Stomach (tissue), 9 donors: Measurements from ENCODE around the gene SLC18A2. TPM values are rescaled to one million over a fixed set of nuclear protein-coding genes. Genes with fewer than 3 reads are reported as not detected.

Experiments used
- DNase-seq, 2 donors: peaks; one replicate each; pipeline versions ENCODE4 v3.0.0 to v3.0.0-alpha.2; 2013 to 2019
- H3K27ac ChIP-seq, 5 donors: fragments of 200-600 bp in 4 of 5; sonication (generic) in 4 of 5; one replicate each; pipeline ENCODE4 v1.5.1; 2013 to 2019; ENCODE audit warnings: mild to moderate bottlenecking in 1 of 5, moderate library complexity in 1 of 5
- H3K27me3 ChIP-seq, 3 donors: fragments of 200-600 bp; sonication (generic); one replicate each; pipeline ENCODE4 v1.5.1; 2017 to 2019; ENCODE audit warnings: mixed run types in 1 of 3
- H3K36me3 ChIP-seq, 4 donors: fragments of 200-600 bp; sonication (generic); 1 replicate in 3 of 4; 2 replicates in 1 of 4; pipeline ENCODE4 v1.5.1; 2016 to 2019
- H3K4me1 ChIP-seq, 4 donors: fragments of 200-600 bp; sonication (generic); one replicate each; pipeline ENCODE4 v1.5.1; 2016 to 2019
- H3K4me3 ChIP-seq, 4 donors: fragments of 200-600 bp; sonication (generic) in 3 of 4; one replicate each; pipeline ENCODE4 v1.5.1; 2016 to 2019; ENCODE audit warnings: mild to moderate bottlenecking in 1 of 4
- H3K9me3 ChIP-seq, 4 donors: fragments of 200-600 bp; sonication (generic); one replicate each; pipeline ENCODE4 v1.5.1; 2016 to 2019
- CTCF ChIP-seq, 7 experiments: fragments of 450-650 bp in 4 of 7; fragments of 200-600 bp in 3 of 7; sonication (generic) in 3 of 7; IDR thresholded peaks; one replicate each; pipeline ENCODE4 v1.5.1; 2016 to 2019; ENCODE audit warnings: antibody characterized with exemption in 7 of 7, control low read depth in 2 of 7, mild to moderate bottlenecking in 1 of 7
- EP300 ChIP-seq: sonication (generic); formaldehyde crosslinking; IDR thresholded peaks from one replicate; pipeline ENCODE4 v1.6.1; 2017; ENCODE audit warnings: antibody characterized with exemption
- POLR2A ChIP-seq, 4 donors: fragments of 450-650 bp; IDR thresholded peaks; one replicate each; pipeline ENCODE4 v1.6.1; 2016; ENCODE audit warnings: antibody characterized with exemption in 4 of 4, control low read depth in 2 of 4, mild to moderate bottlenecking in 1 of 4, moderate library complexity in 1 of 4
- POLR2AphosphoS5 ChIP-seq, 3 donors: sonication (generic); formaldehyde crosslinking; IDR thresholded peaks; one replicate each; pipeline ENCODE4 v1.6.1; 2016; ENCODE audit warnings: antibody characterized with exemption in 3 of 3
- WGBS, 5 donors: extraction: QIAGEN DNeasy Blood & Tissue Kit in 3 of 5; methylation state at CpG; one replicate each; pipeline versions ENCODE4 v1.1.5 to v1.1.7; 2013 to 2018; 5-methylcytosine and 5-hydroxymethylcytosine counted together
- intact Hi-C: fragments of 100-400 bp; cut with DNase I; formaldehyde crosslinking; loops from one replicate; pipeline ENCODE4 v1.15.1; 2023; ENCODE audit warnings: low total_unique reads
- polyA plus RNA-seq, 3 donors: library from polyadenylated mRNA; stranded (reverse); fragments of 200-250 nt; gene quantifications; one replicate each; pipeline ENCODE4 v1.2.3, GENCODE V29; 2013
- total RNA-seq, 5 donors: library from RNA; depleted of rRNA; stranded (reverse); fragments of >200 nt; gene quantifications; one replicate each; pipeline versions ENCODE4 v1.1.0 to v1.2.3, GENCODE V29; 2014 to 2016
- donor health status: healthy with polysubstance abuse.
- donor health status: Bipolar disorder and iron deficiency.
- donor health status: healthy.

Gene SLC18A2
- total and polyA plus RNA-seq, 8 donors = 0.43 to 49.6 (median 2.3) TPM; not detected in 1

GRCh38 chr10:117311261-117311660 lies 70.3 kb downstream of the SLC18A2 start:
- intact Hi-C loops = no loop called here

GRCh38 chr10:117312430-117312829 lies 71.5 kb downstream of the SLC18A2 start:
- peaks cover 0 to 31% (median 11%) of the 10 kb centered on the region in 4 donors for H3K36me3 ChIP-seq
- WGBS, 5 donors = 87 to 96% (median 89%) methylated on average over 4 of the region's 4 CpGs
- no peaks in the 10 kb centered on the region for H3K9me3 ChIP-seq
- H3K27ac ChIP-seq = no peak overlapping the region
- no peaks in the 10 kb centered on the region for H3K27me3 ChIP-seq
- intact Hi-C loops = no loop called here
- H3K4me1 ChIP-seq = no peaks in the 10 kb centered on the region
- TF ChIP-seq EP300 (no peak), POLR2A (IDR thresholded peaks at IDR 0.05) (no peak), CTCF (IDR thresholded peaks at IDR 0.05) (no peak), POLR2AphosphoS5 (IDR thresholded peaks at IDR 0.05) (no peak)
- no peak overlapping the region for H3K4me3 ChIP-seq
- no peak for DNase-seq

More at GRCh38 chr10:117311261-117311660, 70.3 kb downstream of the SLC18A2 start:
- H3K27ac ChIP-seq = no peak overlapping the region
- H3K4me3 ChIP-seq = no peak overlapping the region
- TF ChIP-seq POLR2AphosphoS5 (IDR thresholded peaks at IDR 0.05) = no peak
- TF ChIP-seq EP300 = no peak
- no peak for TF ChIP-seq CTCF (IDR thresholded peaks at IDR 0.05)
- no peak for TF ChIP-seq POLR2A (IDR thresholded peaks at IDR 0.05)
- H3K4me1 ChIP-seq = no peaks in the 10 kb centered on the region
- DNase-seq = no peak
- 93 to 95% (median 94%) methylated on average over 5 of the region's 5 CpGs for WGBS, 5 donors
- H3K9me3 ChIP-seq = no peaks in the 10 kb centered on the region
- peaks cover 0 to 30% (median 11%) of the 10 kb centered on the region in 4 donors for H3K36me3 ChIP-seq
- no peaks in the 10 kb centered on the region for H3K27me3 ChIP-seq

- H3K4me3 ChIP-seq = no peak overlapping the region
- H3K4me1 ChIP-seq = peaks cover 0 to 2% (median 0%) of the 10 kb centered on the region in 4 donors
- H3K36me3 ChIP-seq = peaks cover 0 to 31% (median 16%) of the 10 kb centered on the region in 4 donors
- H3K27me3 ChIP-seq = no peaks in the 10 kb centered on the region
- intact Hi-C loops = no loop called here
- TF ChIP-seq POLR2A (IDR thresholded peaks at IDR 0.05) (no peak), POLR2AphosphoS5 (IDR thresholded peaks at IDR 0.05) (no peak), CTCF (IDR thresholded peaks at IDR 0.05) (no peak), EP300 (no peak)
- H3K9me3 ChIP-seq = no peaks in the 10 kb centered on the region
- 43 to 78% (median 59%) methylated on average over 1 of the region's 1 CpG for WGBS, 5 donors
- no peak for DNase-seq
- no peak overlapping the region for H3K27ac ChIP-seq
Measured at GRCh38 chr10:117313641-117314040, 72.7 kb downstream of the SLC18A2 start.

GRCh38 chr10:117316701-117317100 lies 75.8 kb downstream of the SLC18A2 start:
- Histone ChIP-seq H3K36me3 (peaks cover 0 to 27% (median 13%) of the 10 kb centered on the region in 4 donors), H3K27ac (no peak overlapping the region), H3K27me3 (no peaks in the 10 kb centered on the region), H3K9me3 (no peaks in the 10 kb centered on the region), H3K4me1 (peaks cover 0 to 15% (median 4%) of the 10 kb centered on the region in 4 donors), H3K4me3 (no peak overlapping the region)
- 90 to 96% (median 93%) methylated on average over 2 of the region's 2 CpGs for WGBS, 5 donors
- intact Hi-C loops = no loop called here
- no peak for TF ChIP-seq POLR2A (IDR thresholded peaks at IDR 0.05)
- TF ChIP-seq POLR2AphosphoS5 (IDR thresholded peaks at IDR 0.05) = no peak
- TF ChIP-seq EP300 = no peak
- TF ChIP-seq CTCF (IDR thresholded peaks at IDR 0.05) = no peak
- no peak for DNase-seq
